Measurements from ENCODE around the gene PSMA4. TPM values are rescaled to one million over a fixed set of nuclear protein-coding genes. Genes with fewer than 3 reads are reported as not detected.

PSMA4 gene
- polyA plus RNA-seq, 1 of the 3 experiments (the other 2 are of a cell fraction) = 212 TPM

DNA sequence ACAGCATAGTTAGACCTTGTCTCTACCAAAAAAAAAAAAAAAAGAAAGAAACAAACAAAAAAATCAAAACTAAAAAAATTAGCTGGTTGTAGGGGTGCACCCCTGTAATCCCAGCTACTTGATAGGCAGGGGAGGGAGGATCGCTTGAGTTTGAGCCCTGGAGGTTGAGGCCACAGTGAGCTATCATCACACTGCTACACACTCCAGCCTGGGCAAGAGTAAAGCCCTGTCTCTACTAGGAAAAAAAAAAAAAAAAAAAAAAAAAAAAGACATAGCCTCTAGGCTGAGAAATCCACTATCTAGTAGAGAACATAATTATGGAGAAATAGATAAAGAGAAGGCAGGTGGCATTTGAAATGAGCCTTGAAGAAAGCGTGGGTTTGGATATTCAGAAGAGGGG is 22.8 kb downstream of the PSMA4 start:
- Histone ChIP-seq H3K79me2 (ENCODE audit: insufficient read depth) (0 out of 2 replicates have a peak, but pooled peaks cover 4% of the 10 kb centered on the region), H3K27me3 (ENCODE audit: insufficient read depth) (no peaks in the 10 kb centered on the region; the same call in 1 of the 2 replicates), H3K4me2 (no peak overlapping the region), H3K4me1 (ENCODE audit: control insufficient read depth in 1 of 2, insufficient read depth in 2 of 2, low read depth in 1 of 2, low read length in 1 of 2) (peaks cover 0 to 13% of the 10 kb centered on the region in 2 experiments; a peak in 2 of 4 replicates), H3K9ac (no peak overlapping the region), H3K9me2 (no peaks in the 10 kb centered on the region), H3K9me3 (no peaks in the 10 kb centered on the region), H3F3A (replicated peaks; ENCODE audit: insufficient read depth) (peaks cover 9% of the 10 kb centered on the region), H2AFZ (ENCODE audit: low read depth) (no peak overlapping the region), H3K36me3 (replicated peaks in 1 of 2; ENCODE audit: control insufficient read depth in 1 of 2, insufficient read depth in 2 of 2, low read length in 1 of 2) (no peaks in the 10 kb centered on the region), H4K20me1 (ENCODE audit: insufficient read depth) (no peaks in the 10 kb centered on the region), H3K4me3 (ENCODE audit: low read depth in 2 of 2, low read length in 1 of 2) (no peak overlapping the region), H3K27ac (ENCODE audit: low read depth in 2 of 2, low read length in 1 of 2) (no peak overlapping the region)
- TF ChIP-seq TCF12 (IDR thresholded peaks at IDR 0.05) (no peak), FOXJ3 (CRISPR knock-in tag; IDR thresholded peaks at IDR 0.05) (no peak)
- POLR2A ChIA-PET = no interaction called here
- DNase-seq = no peak
- 87% methylated on average over 2 of the region's 2 CpGs for WGBS (ENCODE audit: low lambda C conversion rate)
- CTCF ChIA-PET = no interaction called here

DNA sequence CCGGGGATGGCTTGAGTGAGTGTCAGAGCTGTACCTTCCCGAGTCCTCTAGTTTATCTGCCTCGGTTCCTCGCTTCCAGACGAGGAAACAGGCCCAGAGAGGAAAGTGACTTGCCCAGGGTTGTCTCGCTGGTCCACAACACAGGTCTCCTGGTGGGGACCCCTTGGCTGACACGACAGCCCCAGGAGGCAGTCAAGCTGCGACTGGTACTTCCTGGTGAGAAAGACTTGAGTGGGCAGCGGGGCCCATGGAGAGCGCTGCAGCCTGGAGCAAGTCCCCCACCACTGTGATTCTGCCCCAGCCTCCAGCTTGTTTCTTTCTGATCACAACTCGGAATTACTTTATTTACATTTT is 24.5 kb downstream of the PSMA4 start:
- Histone ChIP-seq H3K36me3 (replicated peaks in 1 of 2; ENCODE audit: control insufficient read depth in 1 of 2, insufficient read depth in 2 of 2, low read length in 1 of 2) (no peaks in the 10 kb centered on the region), H2AFZ (ENCODE audit: low read depth) (peak overlapping the region; percentile 75; the same call in 1 of the 2 replicates), H3F3A (replicated peaks; ENCODE audit: insufficient read depth) (peaks cover 9% of the 10 kb centered on the region), H3K4me3 (ENCODE audit: low read depth in 2 of 2, low read length in 1 of 2) (peak overlapping the region in 1 of 2 experiments; percentile 80; a peak in 1 of 4 replicates), H4K20me1 (ENCODE audit: insufficient read depth) (no peaks in the 10 kb centered on the region), H3K4me1 (ENCODE audit: control insufficient read depth in 1 of 2, insufficient read depth in 2 of 2, low read depth in 1 of 2, low read length in 1 of 2) (peaks cover 0 to 13% of the 10 kb centered on the region in 2 experiments; a peak in 2 of 4 replicates), H3K9me3 (no peaks in the 10 kb centered on the region), H3K9ac (no peak overlapping the region), H3K4me2 (peak overlapping the region; percentile 91), H3K27me3 (ENCODE audit: insufficient read depth) (no peaks in the 10 kb centered on the region), H3K79me2 (ENCODE audit: insufficient read depth) (peaks cover 16% of the 10 kb centered on the region; the same call in 1 of the 2 replicates), H3K9me2 (no peaks in the 10 kb centered on the region), H3K27ac (ENCODE audit: low read depth in 2 of 2, low read length in 1 of 2) (peak overlapping the region in 1 of 2 experiments; percentile 44; a peak in 2 of 4 replicates)
- no peak for DNase-seq
- ChIA-PET POLR2A (interaction anchor here (0.6 to 2.2 kb wide), 8 partner anchors 24 to 265 kb away, joined by 3 to 17 read pairs (median 6); partner anchors contain the start of genes CHRNA3, IREB2, PSMA4 and SKIC8), CTCF (interaction anchor here (1.0 to 3.4 kb wide), 8 partner anchors 8 to 256 kb away, joined by 3 to 12 read pairs (median 8); partner anchors contain the start of gene PSMA4)
- 89% methylated on average over 8 of the region's 11 CpGs for WGBS (ENCODE audit: low lambda C conversion rate)
- TF ChIP-seq TAF1 (IDR thresholded peaks at IDR 0.05; ENCODE audit: borderline replicate concordance, low read depth, low read length) (no peak), RCOR1 (IDR thresholded peaks at IDR 0.05; ENCODE audit: low read length) (no peak), FOSL2 (IDR thresholded peaks at IDR 0.05; ENCODE audit: borderline replicate concordance, low read depth) (no peak), JUND (IDR thresholded peaks at IDR 0.05) (no peak), GATA2 (CRISPR knock-in tag; IDR thresholded peaks at IDR 0.05) (no peak), MEF2A (IDR thresholded peaks at IDR 0.05; ENCODE audit: borderline replicate concordance, low read depth) (no peak), YY1 (IDR thresholded peaks at IDR 0.05; ENCODE audit: low read depth) (no peak), NRF1 (IDR thresholded peaks at IDR 0.05; ENCODE audit: low read depth, low read length) (no peak), FOXM1 (IDR thresholded peaks at IDR 0.05; ENCODE audit: low read depth) (no peak)

Data from SK-N-SH (cell line).